HCEC 1CT (cell line): ENCODE measurements around the gene TCP11.
"Not testable (repeated sequence)": the region's sequence is repeated elsewhere in the genome, so short reads cannot be mapped to it uniquely, and the experiment has no call there.

Source experiments
- DNase-seq: peaks from one replicate; pipeline ENCODE4 v3.0.0-alpha.2; 2017

TCP11 gene

DNA sequence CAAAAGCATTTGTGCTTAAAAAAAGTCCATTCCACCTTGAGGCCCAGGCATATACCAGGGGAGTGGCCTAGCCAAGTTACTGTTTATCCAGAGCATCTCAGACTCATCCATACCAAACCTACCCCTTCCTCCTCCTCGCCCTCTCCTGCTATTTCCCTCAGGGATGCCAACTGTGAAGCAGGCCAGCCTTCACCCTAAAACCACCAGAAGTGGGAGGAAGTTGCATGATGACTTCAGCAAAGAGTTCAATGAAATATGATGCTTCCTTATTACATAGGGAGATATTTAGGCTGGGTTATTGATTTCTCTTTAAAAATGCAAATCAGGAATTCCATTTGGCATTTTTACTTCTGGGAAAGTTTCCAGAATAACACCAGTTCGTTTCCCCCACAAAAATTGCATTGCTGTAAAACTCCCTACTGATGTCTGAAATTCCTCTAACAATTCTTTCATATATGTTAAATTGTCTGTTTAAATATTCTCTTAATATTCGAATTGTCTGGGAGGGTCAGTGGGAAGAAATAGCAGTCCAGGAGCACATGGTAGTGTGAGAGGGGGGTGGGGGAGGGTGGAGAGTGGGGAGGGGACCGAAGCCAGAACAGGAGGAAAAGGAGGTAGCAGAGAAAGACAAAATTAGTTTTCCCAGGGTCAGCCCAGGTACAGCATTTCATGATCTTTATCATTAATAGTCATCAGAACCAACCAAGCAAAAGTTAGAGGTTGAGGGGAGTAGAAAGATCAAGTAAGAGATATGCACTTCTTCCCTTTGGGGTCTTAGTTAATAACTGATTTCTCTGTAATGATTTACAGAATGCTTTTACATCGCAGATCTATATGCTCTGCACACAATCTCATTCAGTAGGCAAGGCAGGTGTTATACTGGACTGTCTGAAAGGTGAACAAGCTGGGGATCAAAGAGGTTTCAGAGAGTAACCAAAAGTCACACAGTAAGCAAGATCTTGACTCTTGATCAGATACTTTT lies 1.7 kb upstream of the TCP11 start:
- peak; percentile 13 for DNase-seq

DNA sequence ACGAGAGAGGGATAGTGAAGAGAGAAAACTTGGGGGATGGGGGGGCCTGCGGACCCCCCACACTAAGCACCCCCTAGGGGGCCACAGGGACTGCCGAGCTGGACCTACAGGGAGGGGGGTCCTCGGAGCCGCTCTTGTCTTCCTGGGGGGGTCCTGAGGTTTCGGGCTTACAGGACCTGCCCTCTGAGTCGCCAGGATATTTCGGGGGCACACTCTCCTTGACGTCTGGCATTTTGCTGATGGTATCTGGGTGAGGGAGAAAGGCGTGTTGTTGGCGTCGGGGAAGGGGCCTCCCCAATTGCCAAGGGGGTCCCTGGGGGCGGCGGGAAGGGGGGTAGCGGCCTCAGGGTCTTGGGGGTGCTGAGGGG lies 516 bp downstream of the TCP11 start:
- DNase-seq, result no peak

- DNase-seq, result peak; percentile 65
These were observed 1.1 kb downstream of the TCP11 start for GRCh38 chr6:35139924-35140638.

GRCh38 chr6:35139470-35139869 lies 1.7 kb downstream of the TCP11 start:
- DNase-seq, result no peak

DNA sequence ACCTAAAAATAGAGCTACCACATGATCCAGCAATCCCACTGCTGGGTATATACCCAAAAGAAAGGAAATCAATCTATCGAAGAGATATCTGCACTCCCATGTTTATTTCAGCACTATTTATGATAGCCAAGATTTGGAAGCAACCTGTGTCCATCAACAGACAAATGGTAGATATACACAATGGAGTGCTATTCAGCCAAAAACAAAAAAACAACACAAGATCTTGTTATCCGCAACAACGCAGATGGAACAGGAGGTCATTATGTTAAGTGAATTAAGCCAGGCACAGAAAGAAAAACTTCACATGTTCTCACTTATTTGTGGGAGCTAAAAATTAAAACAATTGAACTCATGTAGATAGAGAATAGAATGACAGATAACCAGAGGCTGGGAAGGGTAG lies 2.9 kb downstream of the TCP11 start:
- DNase-seq, result not testable (repeated sequence)

GRCh38 chr6:35136185-35136584 lies 5.0 kb downstream of the TCP11 start:
- DNase-seq, result no peak

GRCh38 chr6:35128496-35128895 lies 12.6 kb downstream of the TCP11 start:
- DNase-seq, result no peak

DNA sequence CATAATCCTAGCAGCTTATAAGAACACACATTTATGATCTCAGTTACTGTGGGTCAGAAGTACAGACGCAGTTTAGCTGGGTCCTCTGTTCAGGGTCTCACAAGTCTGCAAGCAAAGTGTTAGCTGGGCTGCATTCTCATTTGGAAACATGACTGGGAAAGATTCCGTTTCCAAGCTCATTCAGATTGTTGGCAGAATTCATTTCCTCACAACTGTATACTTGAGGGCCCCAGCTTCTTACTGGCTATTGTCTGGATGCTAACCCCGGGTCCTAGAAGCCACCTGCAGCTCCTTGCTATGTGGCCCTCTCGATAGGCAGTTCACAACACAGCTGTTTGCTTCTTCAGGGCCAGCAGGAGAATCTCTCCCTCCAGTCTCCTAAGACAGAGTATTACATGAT lies 13.1 kb downstream of the TCP11 start:
- DNase-seq, result no peak

- no peak for DNase-seq
These were observed 16.8 kb downstream of the TCP11 start for GRCh38 chr6:35124356-35124755.

DNA sequence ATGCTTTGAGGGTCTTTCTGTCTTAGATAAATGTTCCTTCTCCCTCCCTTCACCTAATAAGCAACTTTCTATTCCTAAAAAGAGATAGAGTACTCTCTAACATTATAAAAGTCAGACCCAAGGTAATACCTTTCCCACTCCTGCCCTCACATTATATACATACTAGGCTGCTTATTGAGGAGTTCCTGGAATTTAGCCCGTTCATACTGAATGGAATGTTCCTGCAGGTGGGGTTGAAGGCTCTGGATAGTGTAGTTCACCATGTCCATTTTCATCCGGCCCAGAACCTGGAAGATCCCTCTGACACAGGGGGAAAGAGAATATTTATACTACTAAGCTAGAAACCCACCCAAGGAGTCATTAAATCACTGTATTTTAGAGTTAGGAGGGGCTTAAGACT lies 20.4 kb downstream of the TCP11 start:
- no peak for DNase-seq

- DNase-seq, result no peak
These were observed 32.7 kb downstream of the TCP11 start for GRCh38 chr6:35108309-35108885.

DNA sequence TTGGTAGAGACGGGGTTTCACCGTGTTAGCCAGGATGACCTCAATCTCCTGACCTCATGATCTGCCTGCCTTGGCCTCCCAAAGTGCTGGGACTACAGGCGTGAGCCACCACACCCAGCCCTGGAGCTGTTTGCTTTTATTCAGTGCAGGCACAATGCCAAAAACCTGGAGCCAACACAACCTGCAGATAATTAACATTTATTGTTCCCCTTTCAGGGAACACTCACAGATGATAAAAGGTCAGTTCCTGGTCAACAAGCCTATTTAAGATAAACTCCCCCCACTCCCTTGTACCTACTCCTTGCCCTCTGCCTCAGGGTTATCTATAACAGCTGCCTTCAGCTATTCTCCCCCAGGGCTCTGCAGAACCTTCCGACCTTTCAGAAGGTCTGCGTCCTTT lies 33.4 kb downstream of the TCP11 start:
- not testable (repeated sequence) for DNase-seq

- not testable (repeated sequence) for DNase-seq
These were observed 33.9 kb downstream of the TCP11 start for GRCh38 chr6:35107208-35107607.

DNA sequence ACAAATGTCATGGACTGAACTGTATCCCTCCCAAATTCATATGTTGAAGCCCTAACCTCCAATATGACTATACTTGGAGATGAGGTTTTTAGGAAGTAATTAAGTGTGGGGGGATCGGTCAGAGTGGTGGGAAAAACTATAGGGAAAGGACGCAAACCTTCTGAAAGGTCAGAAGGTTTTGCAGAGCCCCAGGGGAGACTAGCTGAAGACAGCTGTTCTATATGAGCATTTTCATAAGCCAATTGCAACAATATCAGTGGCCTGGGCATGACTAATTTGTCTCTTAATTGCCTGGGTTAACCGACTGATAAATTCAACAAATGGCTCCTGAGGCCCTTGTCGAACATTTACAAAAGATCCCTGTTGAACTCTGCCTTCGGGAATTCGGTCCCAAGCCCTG lies 35.1 kb downstream of the TCP11 start:
- DNase-seq, result not testable (repeated sequence)

- no peak for DNase-seq
These were observed 36.1 kb downstream of the TCP11 start for GRCh38 chr6:35105078-35105477.

- no peak for DNase-seq
These were observed 42.0 kb downstream of the TCP11 start for GRCh38 chr6:35099116-35099515.

DNA sequence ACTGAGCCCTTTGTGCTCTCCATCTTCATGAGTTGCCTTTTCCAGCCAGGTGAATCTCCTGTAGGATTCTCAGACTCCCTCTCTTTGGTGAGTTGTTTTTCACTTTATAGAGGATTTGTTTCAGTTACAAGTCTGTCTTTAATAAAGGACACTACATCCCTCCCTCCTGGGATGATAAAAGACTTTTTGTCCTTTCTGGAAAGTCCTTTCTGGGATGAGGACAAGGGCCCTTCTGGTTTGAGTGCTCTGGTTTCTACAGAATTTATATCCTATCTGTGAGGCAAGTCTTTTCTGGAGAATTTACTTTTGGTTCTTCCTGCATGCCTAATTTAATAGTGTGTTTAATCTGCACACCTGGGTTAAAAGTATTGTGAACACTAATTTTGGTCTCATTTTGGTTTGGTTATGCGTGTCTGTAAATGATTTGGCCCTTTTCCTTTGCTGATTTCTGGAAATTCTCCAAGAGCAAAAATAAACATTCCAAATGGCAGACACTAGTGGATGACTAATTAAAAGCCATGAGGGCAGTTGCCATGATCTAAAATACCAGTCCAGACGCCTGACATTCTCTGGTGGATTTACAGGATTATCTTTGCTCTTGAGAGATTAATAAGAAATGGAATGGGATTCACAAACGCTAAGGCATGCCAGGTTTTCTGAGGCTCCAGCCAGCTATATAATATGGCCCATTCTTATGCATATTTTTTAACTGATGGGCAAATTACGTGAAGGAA lies 44.8 kb downstream of the TCP11 start:
- peak; percentile 80 for DNase-seq

DNA sequence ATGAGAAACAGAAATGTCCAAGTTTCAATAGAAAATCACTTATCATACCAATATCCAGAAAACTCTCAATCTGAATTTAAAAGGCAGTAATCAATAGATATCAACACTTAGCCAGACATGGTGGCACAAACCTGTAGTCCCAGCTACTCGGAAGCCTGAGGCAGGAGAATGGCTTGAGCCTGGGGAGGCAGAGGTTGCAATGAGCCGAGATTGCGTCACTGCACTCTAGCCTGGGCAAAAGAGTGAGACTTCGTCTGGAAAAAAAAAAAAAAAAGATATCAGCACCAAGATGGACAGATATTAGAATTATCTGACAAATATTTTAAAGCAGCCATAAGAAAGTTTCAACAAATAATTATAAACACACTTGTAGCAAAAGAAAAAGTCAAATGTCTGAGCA lies 47.0 kb downstream of the TCP11 start:
- no peak for DNase-seq

- DNase-seq, result no peak
These were observed 47.4 kb downstream of the TCP11 start for GRCh38 chr6:35093783-35094182.

GRCh38 chr6:35093118-35093445 lies 48.1 kb downstream of the TCP11 start:
- no peak for DNase-seq

DNA sequence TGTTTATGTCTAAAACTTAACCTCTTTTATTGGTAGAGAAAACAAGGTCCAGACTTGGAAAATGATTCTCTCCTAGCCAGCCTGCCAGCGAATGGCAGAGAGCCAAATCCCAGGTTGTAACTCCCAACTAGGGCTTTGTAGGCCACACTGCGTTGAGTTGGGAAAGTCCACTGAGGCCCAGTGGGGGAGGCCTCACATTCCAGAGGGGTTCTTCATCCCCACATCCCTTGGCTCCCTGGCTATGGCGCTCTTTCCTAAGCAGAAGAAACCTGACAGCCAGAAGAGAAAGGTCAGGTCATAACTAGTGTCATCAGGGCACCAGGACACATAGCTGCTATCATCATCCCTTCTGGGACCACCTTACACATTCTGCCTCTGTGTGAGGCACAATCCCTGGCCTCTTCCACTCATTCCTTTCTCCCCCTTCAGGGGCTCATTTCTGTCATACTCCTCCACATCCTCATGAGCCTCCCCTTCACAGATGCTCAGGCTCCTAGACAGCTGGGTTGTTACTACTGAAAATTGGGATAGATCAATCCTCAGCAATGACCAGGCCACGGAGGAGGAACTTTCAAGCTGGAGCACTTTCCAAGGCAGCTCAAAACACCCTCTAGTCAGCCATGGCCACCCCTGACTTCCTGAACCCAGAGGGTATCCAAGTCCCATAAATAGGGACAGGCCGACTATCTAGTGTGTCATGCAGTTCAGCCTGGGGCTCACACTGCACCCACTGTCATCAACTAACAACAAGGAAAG lies 48.6 kb downstream of the TCP11 start:
- peak; percentile 52 for DNase-seq

- DNase-seq, result no peak
These were observed 49.6 kb downstream of the TCP11 start for GRCh38 chr6:35091346-35092083.
